DOHH2 (cell line): ENCODE data around the gene BDH1.

Experiments
- H3F3A ChIP-seq: fragments of 200-600 bp; sonication (generic), shearing (Covaris generic); 2 replicates; pipeline ENCODE4 v1.6.0; 2016; ENCODE audit warnings: antibody characterized with exemption, mild to moderate bottlenecking; ENCODE audit not compliant: control insufficient read depth, insufficient read depth
- H3K27ac ChIP-seq: fragments of 200-600 bp; sonication (generic); 2 replicates; pipeline ENCODE4 v1.5.1; 2014; ENCODE audit warnings: low read depth, mild to moderate bottlenecking, low read length, moderate library complexity
- H3K27me3 ChIP-seq: fragments of 200-600 bp; sonication (generic); 2 replicates; pipeline ENCODE4 v1.6.1; 2014; ENCODE audit warnings: mild to moderate bottlenecking, low read length, mixed read lengths; ENCODE audit not compliant: control insufficient read depth
- H3K36me3 ChIP-seq: fragments of 200-600 bp; sonication (generic); 2 replicates; pipeline ENCODE4 v1.6.1; 2014; ENCODE audit warnings: mild to moderate bottlenecking, low read length, moderate library complexity, mixed read lengths; ENCODE audit not compliant: control insufficient read depth
- H3K4me1 ChIP-seq: fragments of 200-600 bp; sonication (generic); 2 replicates; pipeline ENCODE4 v1.6.1; 2014; ENCODE audit warnings: mild to moderate bottlenecking, low read length, mixed read lengths; ENCODE audit not compliant: control insufficient read depth
- H3K4me2 ChIP-seq: fragments of 200-600 bp; sonication (generic); 2 replicates; pipeline ENCODE4 v1.6.0; 2014; ENCODE audit warnings: mild to moderate bottlenecking, low read length, moderate library complexity
- H3K4me3 ChIP-seq: fragments of 200-600 bp; sonication (generic); 2 replicates; pipeline ENCODE4 v1.5.1; 2014; ENCODE audit warnings: mild to moderate bottlenecking, low read length, mixed read lengths
- H3K79me2 ChIP-seq: fragments of 200-600 bp; sonication (generic); 2 replicates; pipeline ENCODE4 v1.6.1; 2014; ENCODE audit warnings: mild to moderate bottlenecking, low read length, mixed read lengths; ENCODE audit not compliant: control insufficient read depth
- H3K9me2 ChIP-seq: fragments of 200-600 bp; sonication (generic); replicated peaks from 2 replicates; pipeline ENCODE4 v1.6.1; 2014; ENCODE audit warnings: mild to moderate bottlenecking, low read length, mixed read lengths; ENCODE audit not compliant: control insufficient read depth
- H3K9me3 ChIP-seq: fragments of 200-600 bp; sonication (generic); 2 replicates; pipeline ENCODE4 v1.6.1; 2014; ENCODE audit warnings: antibody characterized with exemption, low read length, mixed read lengths; ENCODE audit not compliant: control insufficient read depth, insufficient read depth
- H4K20me1 ChIP-seq: fragments of 200-600 bp; sonication (generic); 2 replicates; pipeline ENCODE4 v1.6.0; 2014; ENCODE audit warnings: low read depth, mild to moderate bottlenecking, antibody characterized with exemption, low read length, moderate library complexity; ENCODE audit not compliant: control insufficient read depth, insufficient read depth
- CTCF ChIP-seq: fragments of 200-600 bp; sonication (generic); IDR thresholded peaks from one replicate; pipeline ENCODE4 v1.5.1; 2014; ENCODE audit warnings: antibody characterized with exemption, mild to moderate bottlenecking, low read depth, low read length; ENCODE audit not compliant: poor library complexity, severe bottlenecking
- EZH2phosphoT487 ChIP-seq: fragments of 200-600 bp; sonication (generic); IDR thresholded peaks from 2 replicates; pipeline ENCODE4 v1.6.1; 2017; ENCODE audit warnings: borderline replicate concordance, mild to moderate bottlenecking, antibody characterized with exemption, low read length, moderate library complexity, mixed read lengths

The BDH1 gene

GRCh38 chr3:197491478-197491877 is 64.3 kb downstream of the BDH1 start:
- no peaks in the 10 kb centered on the region for H3K9me3 ChIP-seq
- no peak overlapping the region for H3K27ac ChIP-seq
- no peak overlapping the region for H3K4me2 ChIP-seq
- TF ChIP-seq CTCF (no peak), EZH2phosphoT487 (no peak)
- H3K36me3 ChIP-seq, result no peaks in the 10 kb centered on the region
- H3K27me3 ChIP-seq, result peaks cover 32% of the 10 kb centered on the region
- no peak overlapping the region for H3K4me3 ChIP-seq
- H3K4me1 ChIP-seq, result no peaks in the 10 kb centered on the region
- no peaks in the 10 kb centered on the region for H3F3A ChIP-seq
- no peaks in the 10 kb centered on the region for H3K79me2 ChIP-seq
- H3K9me2 ChIP-seq, result no peaks in the 10 kb centered on the region
- no peaks in the 10 kb centered on the region for H4K20me1 ChIP-seq

DNA sequence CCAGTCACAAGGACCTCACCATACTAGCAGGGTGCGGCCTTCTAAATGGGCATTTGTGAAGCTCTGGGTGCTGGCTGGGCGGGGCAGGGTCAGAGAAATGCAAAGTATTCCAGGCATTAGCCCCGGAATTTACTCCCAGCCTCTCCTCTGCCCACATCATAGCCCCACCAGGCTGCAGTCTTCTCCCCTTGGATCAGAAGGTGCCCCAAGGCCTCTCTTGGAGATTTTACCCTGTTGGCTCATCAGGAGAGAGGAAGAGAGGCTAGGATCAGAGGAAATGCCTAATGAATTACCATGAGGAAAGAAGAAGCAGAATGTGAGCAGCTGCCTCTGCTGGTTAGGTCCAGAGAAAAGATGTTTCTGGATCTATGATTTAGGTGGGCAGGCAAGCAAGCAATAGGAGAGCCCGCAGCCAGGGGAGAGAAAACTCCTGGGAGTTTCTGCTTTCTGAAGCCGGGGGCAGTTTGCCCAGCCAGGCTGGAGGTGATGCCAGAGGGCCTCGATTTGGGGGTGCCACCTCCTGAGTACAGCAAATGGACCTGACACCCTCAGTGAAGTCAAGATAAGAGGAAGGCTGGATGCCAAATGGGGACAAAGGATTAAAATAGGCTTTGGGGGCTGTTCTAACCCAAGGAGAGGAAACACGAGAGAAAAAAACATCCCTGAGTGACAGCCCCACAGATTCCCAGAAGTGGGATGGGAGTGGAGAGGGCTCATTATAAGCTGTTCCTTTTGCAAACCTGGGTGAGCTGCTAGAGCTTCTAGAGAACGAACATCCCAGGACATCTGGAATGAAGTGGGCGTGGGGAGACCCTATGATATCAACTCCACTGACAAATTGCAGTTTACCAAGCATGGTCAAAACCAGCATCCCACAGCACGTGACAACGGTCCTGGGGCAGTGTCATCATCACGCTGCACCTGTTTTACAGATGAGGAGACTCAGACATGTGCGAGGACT is 65.4 kb downstream of the BDH1 start:
- Histone ChIP-seq H3F3A (no peaks in the 10 kb centered on the region), H3K27ac (no peak overlapping the region), H3K79me2 (no peaks in the 10 kb centered on the region), H3K36me3 (no peaks in the 10 kb centered on the region), H3K4me1 (no peaks in the 10 kb centered on the region), H3K27me3 (peaks cover 32% of the 10 kb centered on the region), H3K4me2 (no peak overlapping the region), H4K20me1 (no peaks in the 10 kb centered on the region), H3K9me2 (no peaks in the 10 kb centered on the region), H3K4me3 (no peak overlapping the region), H3K9me3 (no peaks in the 10 kb centered on the region)
- no peak for TF ChIP-seq EZH2phosphoT487
- TF ChIP-seq CTCF, result no peak

DNA sequence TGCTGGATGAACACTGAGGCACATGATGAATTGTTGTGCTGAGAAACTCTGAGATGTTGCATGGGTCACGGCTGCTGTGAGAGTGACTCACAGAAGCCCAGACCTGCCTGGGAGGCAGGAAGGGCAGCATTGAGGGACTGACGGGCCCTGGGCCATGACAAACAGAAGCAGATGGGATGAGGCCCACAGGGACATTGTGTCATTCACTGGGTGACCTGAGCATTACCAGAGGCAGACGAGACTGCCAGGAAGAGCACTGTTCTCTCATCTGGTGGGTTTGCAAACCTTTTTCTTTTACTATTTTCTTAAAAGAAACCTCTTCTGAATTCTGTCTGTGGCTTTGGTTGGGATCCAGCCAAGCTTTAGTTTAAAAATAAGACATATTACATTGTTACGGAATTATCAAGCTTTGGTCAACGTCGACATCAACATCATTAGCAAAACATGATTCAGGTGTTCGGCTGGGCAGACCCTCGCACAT is 67.8 kb downstream of the BDH1 start:
- Histone ChIP-seq H3K4me1 (no peaks in the 10 kb centered on the region), H3K4me3 (no peak overlapping the region)

More for the DNA sequence above, 67.8 kb downstream of the BDH1 start:
- Histone ChIP-seq H3K9me3 (no peaks in the 10 kb centered on the region), H3K79me2 (no peaks in the 10 kb centered on the region), H3K9me2 (no peaks in the 10 kb centered on the region), H4K20me1 (no peaks in the 10 kb centered on the region), H3K27ac (no peak overlapping the region), H3F3A (no peaks in the 10 kb centered on the region), H3K4me2 (no peak overlapping the region), H3K27me3 (peaks cover 18% of the 10 kb centered on the region), H3K36me3 (no peaks in the 10 kb centered on the region)
- TF ChIP-seq EZH2phosphoT487 (no peak), CTCF (no peak)
